HK-2 (cell line): ENCODE data around the gene FASTK.

Experiments
- DNase-seq: peaks from one replicate; pipeline ENCODE4 v3.0.0-alpha.2; 2018; ENCODE audit not compliant: unreplicated experiment

The FASTK gene

GRCh38 chr7:151118108-151119054, 37.8 kb upstream of the FASTK start:
- DNase-seq: no peak

GRCh38 chr7:151117565-151117964, 37.0 kb upstream of the FASTK start:
- no peak for DNase-seq

- DNase-seq: no peak
Measured at GRCh38 chr7:151116603-151117440, 36.2 kb upstream of the FASTK start.

GRCh38 chr7:151115836-151116418, 35.3 kb upstream of the FASTK start:
- DNase-seq: no peak

GRCh38 chr7:151115121-151115835, 34.7 kb upstream of the FASTK start:
- DNase-seq: no peak

GRCh38 chr7:151114151-151115090, 33.8 kb upstream of the FASTK start:
- DNase-seq: no peak

GRCh38 chr7:151113344-151114150, 32.9 kb upstream of the FASTK start:
- peak; percentile 80 for DNase-seq

GRCh38 chr7:151110941-151111645, 30.5 kb upstream of the FASTK start:
- DNase-seq: peak; percentile 76

GRCh38 chr7:151110236-151110940, 29.8 kb upstream of the FASTK start:
- no peak for DNase-seq

- no peak for DNase-seq
Measured at GRCh38 chr7:151109094-151110048, 28.8 kb upstream of the FASTK start.

GRCh38 chr7:151107882-151108281, 27.3 kb upstream of the FASTK start:
- no peak for DNase-seq

GRCh38 chr7:151104411-151105235, 24.0 kb upstream of the FASTK start:
- no peak for DNase-seq

- no peak for DNase-seq
Measured at GRCh38 chr7:151103973-151104372, 23.4 kb upstream of the FASTK start.

GRCh38 chr7:151102991-151103390, 22.4 kb upstream of the FASTK start:
- no peak for DNase-seq

- no peak for DNase-seq
Measured at GRCh38 chr7:151101621-151102396, 21.2 kb upstream of the FASTK start.

- DNase-seq: no peak
Measured at GRCh38 chr7:151100921-151101320, 20.3 kb upstream of the FASTK start.
